GM23338 (cell line): ENCODE results near the gene ZNF224. TPM values are rescaled to one million over a fixed set of nuclear protein-coding genes. Genes with fewer than 3 reads are reported as not detected.
"Not testable (repeated sequence)": the region's sequence is repeated elsewhere in the genome, so short reads cannot be mapped to it uniquely, and the experiment has no call there.

Source experiments
- ATAC-seq: fragments of 200-7000 bp; cut with Tn5 transposase; 3 replicates; pipeline ENCODE4 v1.9.1; 2020
- DNase-seq: peaks from one replicate; pipeline ENCODE4 v3.0.0-alpha.2; 2015; ENCODE audit warnings: low spot score
- H2AFZ ChIP-seq: fragments of 200-600 bp; sonication (generic); 2 replicates; pipeline ENCODE4 v1.8.0; 2016; ENCODE audit warnings: antibody characterized with exemption, mild to moderate bottlenecking, moderate library complexity
- H3F3A ChIP-seq: fragments of 200-600 bp; sonication (generic); replicated peaks from 2 replicates; pipeline ENCODE4 v1.8.0; 2017; ENCODE audit warnings: antibody characterized with exemption, mixed run types, low read depth
- H3K27ac ChIP-seq: fragments of 200-600 bp; sonication (generic); 2 replicates; pipeline ENCODE4 v1.6.1; 2016; ENCODE audit warnings: low read depth
- H3K27me3 ChIP-seq: fragments of 200-600 bp; sonication (generic); 2 replicates; pipeline ENCODE4 v1.8.0; 2016; ENCODE audit warnings: mild to moderate bottlenecking, mixed run types, moderate library complexity; ENCODE audit not compliant: insufficient read depth
- H3K36me3 ChIP-seq: fragments of 200-600 bp; sonication (generic); 2 replicates; pipeline ENCODE4 v1.8.0; 2016; ENCODE audit warnings: mild to moderate bottlenecking; ENCODE audit not compliant: insufficient read depth
- H3K4me1 ChIP-seq: fragments of 200-600 bp; sonication (generic); 2 replicates; pipeline ENCODE4 v1.8.0; 2016; ENCODE audit warnings: mild to moderate bottlenecking, moderate library complexity; ENCODE audit not compliant: insufficient read depth
- H3K4me2 ChIP-seq: fragments of 200-600 bp; sonication (generic); 2 replicates; pipeline ENCODE4 v1.7.1; 2017; ENCODE audit warnings: mixed run types
- H3K4me3 ChIP-seq: fragments of 200-600 bp; sonication (generic); 2 replicates; pipeline ENCODE4 v1.6.1; 2016; ENCODE audit warnings: mixed run types
- H3K79me2 ChIP-seq: fragments of 200-600 bp; sonication (generic); replicated peaks from 2 replicates; pipeline ENCODE4 v1.8.0; 2017; ENCODE audit warnings: mild to moderate bottlenecking; ENCODE audit not compliant: insufficient read depth
- H3K9me2 ChIP-seq: fragments of 200-600 bp; sonication (generic); 2 replicates; pipeline ENCODE4 v1.8.0; 2017; ENCODE audit not compliant: insufficient read depth
- H4K20me1 ChIP-seq: fragments of 200-600 bp; sonication (generic); replicated peaks from 2 replicates; pipeline ENCODE4 v1.8.0; 2017; ENCODE audit warnings: mild to moderate bottlenecking; ENCODE audit not compliant: insufficient read depth
- H3K27ac Mint-ChIP-seq: 2 replicates; pipeline ENCODE4 v1.8.0; 2020; ENCODE audit warnings: inconsistent platforms, mild to moderate bottlenecking, moderate library complexity, mixed read lengths
- H3K27me3 Mint-ChIP-seq: 3 replicates; pipeline ENCODE4 v1.8.0; 2022; ENCODE audit warnings: low read depth, mild to moderate bottlenecking, moderate library complexity, mixed read lengths, inconsistent platforms; ENCODE audit not compliant: insufficient read depth, poor library complexity
- H3K36me3 Mint-ChIP-seq: 3 replicates; pipeline ENCODE4 v1.8.0; 2021; ENCODE audit warnings: low read depth, mild to moderate bottlenecking, inconsistent platforms, moderate library complexity, mixed read lengths
- H3K4me1 Mint-ChIP-seq: 3 replicates; pipeline ENCODE4 v1.8.0; 2020; ENCODE audit warnings: mild to moderate bottlenecking, inconsistent platforms, mixed read lengths
- H3K4me3 Mint-ChIP-seq: 3 replicates; pipeline ENCODE4 v1.8.0; 2021; ENCODE audit warnings: moderate library complexity, mild to moderate bottlenecking, inconsistent platforms, mixed read lengths
- H3K9me3 Mint-ChIP-seq: 3 replicates; pipeline ENCODE4 v1.8.0; 2020; ENCODE audit warnings: moderate library complexity, mild to moderate bottlenecking, inconsistent platforms, mixed read lengths
- CREB1 ChIP-seq: fragments of 250-450 bp; sonication (Bioruptor Pico); IDR thresholded peaks from 2 replicates; pipeline ENCODE4 v1.5.0; 2020; ENCODE audit warnings: low read depth, mild to moderate bottlenecking, moderate library complexity
- EZH2 ChIP-seq: fragments of 200-600 bp; sonication (generic); IDR thresholded peaks from one replicate; pipeline ENCODE4 v1.8.0; 2017; ENCODE audit warnings: antibody characterized with exemption, mild to moderate bottlenecking, low read depth; ENCODE audit not compliant: unreplicated experiment
- EZH2phosphoT487 ChIP-seq: fragments of 200-600 bp; sonication (generic); IDR thresholded peaks from one replicate; pipeline ENCODE4 v1.8.1; 2018; ENCODE audit warnings: antibody characterized with exemption; ENCODE audit not compliant: unreplicated experiment
- NANOG ChIP-seq: IDR thresholded peaks from 2 replicates; pipeline ENCODE4 v1.6.1; 2016; ENCODE audit warnings: antibody characterized with exemption, borderline replicate concordance
- POLR2AphosphoS5 ChIP-seq: IDR thresholded peaks from 2 replicates; pipeline ENCODE4 v1.6.1; 2016; ENCODE audit warnings: antibody characterized with exemption, low read depth
- STAT1 ChIP-seq: IDR thresholded peaks from one replicate; pipeline ENCODE4 v1.6.1; 2016; ENCODE audit warnings: antibody characterized with exemption; ENCODE audit not compliant: unreplicated experiment
- ZNF114 ChIP-seq: fragments of 250-450 bp; sonication (Bioruptor Pico); IDR thresholded peaks from 2 replicates; pipeline ENCODE4 v1.5.0; 2020; ENCODE audit warnings: mild to moderate bottlenecking, moderate library complexity
- ZNF331 ChIP-seq: fragments of 250-450 bp; sonication (Bioruptor Pico); IDR thresholded peaks from 2 replicates; pipeline ENCODE4 v1.5.0; 2020; ENCODE audit warnings: low read depth, mild to moderate bottlenecking, moderate library complexity
- polyA plus RNA-seq: library from polyadenylated mRNA; unstranded; fragments of >200 nt; fragmentation: Nextera tagmentation; extraction: Ambion mirVana; gene quantifications from 2 replicates; pipeline ENCODE4 v1.2.1, GENCODE V29; 2016
- total RNA-seq: library from RNA; depleted of rRNA; stranded (reverse); fragments of >200 nt; shearing (Covaris generic); gene quantifications from 2 replicates; pipeline ENCODE4 v1.2.3, GENCODE V29; 2014
- TF ChIP-seq, protein P1 (sequence below), 2 experiments: fragments of 200-600 bp in 1 of 2; sonication (generic) in 1 of 2; conservative IDR thresholded peaks; 2 replicates each; pipeline versions ENCODE4 v1.5.1 to v1.6.1; 2016 to 2017; ENCODE audit warnings: antibody characterized with exemption in 2 of 2, low read depth in 2 of 2, mild to moderate bottlenecking in 2 of 2, moderate library complexity in 1 of 2
- TF ChIP-seq, protein P2 (sequence below): fragments of 250-450 bp; sonication (Bioruptor Pico); IDR thresholded peaks from 2 replicates; pipeline ENCODE4 v1.5.0; 2020; ENCODE audit warnings: mild to moderate bottlenecking, moderate library complexity
- TF ChIP-seq, protein P3 (sequence below): IDR thresholded peaks from one replicate; pipeline ENCODE4 v1.6.1; 2018; ENCODE audit warnings: antibody characterized with exemption; ENCODE audit not compliant: unreplicated experiment

ZNF224 gene
- total and polyA plus RNA-seq, 2 experiments from 2014 or later: 9.4 to 16.5 TPM

DNA sequence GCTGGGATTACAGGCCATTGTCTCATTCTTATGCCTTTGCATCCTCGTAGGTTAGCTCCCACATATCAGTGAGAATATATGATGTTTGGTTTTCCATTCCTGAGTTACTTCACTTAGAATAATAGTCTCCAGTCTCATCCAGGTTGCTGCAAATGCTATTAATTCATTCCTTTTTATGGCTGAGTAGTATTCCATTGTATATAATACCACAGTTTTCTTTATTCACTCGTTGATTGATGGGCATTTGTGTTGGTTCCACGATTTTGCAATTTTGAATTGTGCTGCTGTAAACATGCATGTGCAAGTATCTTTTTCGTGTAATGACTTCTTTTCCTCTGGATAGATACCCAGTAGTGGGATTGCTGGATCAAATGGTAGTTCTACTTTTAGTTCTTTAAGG is 27.0 kb downstream of the ZNF224 start:
- H3K27me3 ChIP-seq, DNase-seq, H3K9me3 Mint-ChIP-seq, ATAC-seq, H3K27ac ChIP-seq, H3K27me3 Mint-ChIP-seq, H3K27ac Mint-ChIP-seq, H2AFZ ChIP-seq, H3K4me3 ChIP-seq, H3F3A ChIP-seq, H3K4me3 Mint-ChIP-seq, H4K20me1 ChIP-seq, H3K9me2 ChIP-seq, H3K4me1 ChIP-seq, H3K79me2 ChIP-seq, H3K4me2 ChIP-seq, H3K36me3 ChIP-seq, H3K4me1 Mint-ChIP-seq: not testable (repeated sequence)
- H3K36me3 Mint-ChIP-seq: peaks cover 73% of the 10 kb centered on the region

DNA sequence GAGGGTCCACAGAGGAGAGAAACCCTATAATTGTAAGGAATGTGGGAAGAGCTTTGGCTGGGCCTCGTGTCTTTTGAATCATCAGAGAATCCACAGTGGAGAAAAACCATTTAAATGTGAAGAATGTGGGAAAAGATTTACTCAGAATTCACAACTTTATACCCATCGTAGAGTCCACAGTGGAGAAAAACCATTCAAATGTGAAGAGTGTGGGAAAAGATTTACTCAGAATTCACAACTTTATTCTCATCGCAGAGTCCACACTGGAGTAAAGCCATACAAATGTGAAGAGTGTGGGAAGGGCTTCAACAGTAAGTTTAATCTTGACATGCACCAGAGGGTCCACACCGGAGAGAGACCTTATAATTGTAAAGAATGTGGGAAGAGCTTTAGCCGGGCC is 37.8 kb downstream of the ZNF224 start:
- no peak overlapping the region for H3K27ac ChIP-seq
- H3K9me2 ChIP-seq: 0 out of 2 replicates have a peak, but pooled peaks cover 2% of the 10 kb centered on the region
- H3K4me1 ChIP-seq: no peaks in the 10 kb centered on the region
- H4K20me1 ChIP-seq: peaks cover 5% of the 10 kb centered on the region; the same call in 1 of the 2 replicates
- no peaks in the 10 kb centered on the region for H3K79me2 ChIP-seq
- peaks cover 19% of the 10 kb centered on the region for H3K36me3 ChIP-seq
- no peak overlapping the region for H3K4me2 ChIP-seq
- H3K36me3 Mint-ChIP-seq: peaks cover 13% of the 10 kb centered on the region
- H3K9me3 Mint-ChIP-seq: peaks cover 18% of the 10 kb centered on the region
- no peaks in the 10 kb centered on the region for H3K27me3 ChIP-seq
- peaks cover 3% of the 10 kb centered on the region for H3K27me3 Mint-ChIP-seq
- no peak overlapping the region for H3K4me3 Mint-ChIP-seq
- H3K4me1 Mint-ChIP-seq: no peaks in the 10 kb centered on the region
- DNase-seq (no peak), ATAC-seq (no peak)
- H3K27ac Mint-ChIP-seq: no peak overlapping the region
- H2AFZ ChIP-seq: no peak overlapping the region
- H3F3A ChIP-seq: no peaks in the 10 kb centered on the region
- H3K4me3 ChIP-seq: no peak overlapping the region
- TF ChIP-seq EZH2: no peak
- TF ChIP-seq EZH2phosphoT487: no peak
- TF ChIP-seq, protein P1, sequence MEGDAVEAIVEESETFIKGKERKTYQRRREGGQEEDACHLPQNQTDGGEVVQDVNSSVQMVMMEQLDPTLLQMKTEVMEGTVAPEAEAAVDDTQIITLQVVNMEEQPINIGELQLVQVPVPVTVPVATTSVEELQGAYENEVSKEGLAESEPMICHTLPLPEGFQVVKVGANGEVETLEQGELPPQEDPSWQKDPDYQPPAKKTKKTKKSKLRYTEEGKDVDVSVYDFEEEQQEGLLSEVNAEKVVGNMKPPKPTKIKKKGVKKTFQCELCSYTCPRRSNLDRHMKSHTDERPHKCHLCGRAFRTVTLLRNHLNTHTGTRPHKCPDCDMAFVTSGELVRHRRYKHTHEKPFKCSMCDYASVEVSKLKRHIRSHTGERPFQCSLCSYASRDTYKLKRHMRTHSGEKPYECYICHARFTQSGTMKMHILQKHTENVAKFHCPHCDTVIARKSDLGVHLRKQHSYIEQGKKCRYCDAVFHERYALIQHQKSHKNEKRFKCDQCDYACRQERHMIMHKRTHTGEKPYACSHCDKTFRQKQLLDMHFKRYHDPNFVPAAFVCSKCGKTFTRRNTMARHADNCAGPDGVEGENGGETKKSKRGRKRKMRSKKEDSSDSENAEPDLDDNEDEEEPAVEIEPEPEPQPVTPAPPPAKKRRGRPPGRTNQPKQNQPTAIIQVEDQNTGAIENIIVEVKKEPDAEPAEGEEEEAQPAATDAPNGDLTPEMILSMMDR (conservative IDR thresholded peaks at IDR 0.05; ENCODE audit: low read depth in 2 of 2): no peak
- no peak for TF ChIP-seq CREB1
- no peak for TF ChIP-seq ZNF114
- no peak for TF ChIP-seq POLR2AphosphoS5
- TF ChIP-seq NANOG: no peak
- TF ChIP-seq STAT1: no peak
- TF ChIP-seq ZNF331 (CRISPR knock-in tag): no peak
- TF ChIP-seq, protein P2, sequence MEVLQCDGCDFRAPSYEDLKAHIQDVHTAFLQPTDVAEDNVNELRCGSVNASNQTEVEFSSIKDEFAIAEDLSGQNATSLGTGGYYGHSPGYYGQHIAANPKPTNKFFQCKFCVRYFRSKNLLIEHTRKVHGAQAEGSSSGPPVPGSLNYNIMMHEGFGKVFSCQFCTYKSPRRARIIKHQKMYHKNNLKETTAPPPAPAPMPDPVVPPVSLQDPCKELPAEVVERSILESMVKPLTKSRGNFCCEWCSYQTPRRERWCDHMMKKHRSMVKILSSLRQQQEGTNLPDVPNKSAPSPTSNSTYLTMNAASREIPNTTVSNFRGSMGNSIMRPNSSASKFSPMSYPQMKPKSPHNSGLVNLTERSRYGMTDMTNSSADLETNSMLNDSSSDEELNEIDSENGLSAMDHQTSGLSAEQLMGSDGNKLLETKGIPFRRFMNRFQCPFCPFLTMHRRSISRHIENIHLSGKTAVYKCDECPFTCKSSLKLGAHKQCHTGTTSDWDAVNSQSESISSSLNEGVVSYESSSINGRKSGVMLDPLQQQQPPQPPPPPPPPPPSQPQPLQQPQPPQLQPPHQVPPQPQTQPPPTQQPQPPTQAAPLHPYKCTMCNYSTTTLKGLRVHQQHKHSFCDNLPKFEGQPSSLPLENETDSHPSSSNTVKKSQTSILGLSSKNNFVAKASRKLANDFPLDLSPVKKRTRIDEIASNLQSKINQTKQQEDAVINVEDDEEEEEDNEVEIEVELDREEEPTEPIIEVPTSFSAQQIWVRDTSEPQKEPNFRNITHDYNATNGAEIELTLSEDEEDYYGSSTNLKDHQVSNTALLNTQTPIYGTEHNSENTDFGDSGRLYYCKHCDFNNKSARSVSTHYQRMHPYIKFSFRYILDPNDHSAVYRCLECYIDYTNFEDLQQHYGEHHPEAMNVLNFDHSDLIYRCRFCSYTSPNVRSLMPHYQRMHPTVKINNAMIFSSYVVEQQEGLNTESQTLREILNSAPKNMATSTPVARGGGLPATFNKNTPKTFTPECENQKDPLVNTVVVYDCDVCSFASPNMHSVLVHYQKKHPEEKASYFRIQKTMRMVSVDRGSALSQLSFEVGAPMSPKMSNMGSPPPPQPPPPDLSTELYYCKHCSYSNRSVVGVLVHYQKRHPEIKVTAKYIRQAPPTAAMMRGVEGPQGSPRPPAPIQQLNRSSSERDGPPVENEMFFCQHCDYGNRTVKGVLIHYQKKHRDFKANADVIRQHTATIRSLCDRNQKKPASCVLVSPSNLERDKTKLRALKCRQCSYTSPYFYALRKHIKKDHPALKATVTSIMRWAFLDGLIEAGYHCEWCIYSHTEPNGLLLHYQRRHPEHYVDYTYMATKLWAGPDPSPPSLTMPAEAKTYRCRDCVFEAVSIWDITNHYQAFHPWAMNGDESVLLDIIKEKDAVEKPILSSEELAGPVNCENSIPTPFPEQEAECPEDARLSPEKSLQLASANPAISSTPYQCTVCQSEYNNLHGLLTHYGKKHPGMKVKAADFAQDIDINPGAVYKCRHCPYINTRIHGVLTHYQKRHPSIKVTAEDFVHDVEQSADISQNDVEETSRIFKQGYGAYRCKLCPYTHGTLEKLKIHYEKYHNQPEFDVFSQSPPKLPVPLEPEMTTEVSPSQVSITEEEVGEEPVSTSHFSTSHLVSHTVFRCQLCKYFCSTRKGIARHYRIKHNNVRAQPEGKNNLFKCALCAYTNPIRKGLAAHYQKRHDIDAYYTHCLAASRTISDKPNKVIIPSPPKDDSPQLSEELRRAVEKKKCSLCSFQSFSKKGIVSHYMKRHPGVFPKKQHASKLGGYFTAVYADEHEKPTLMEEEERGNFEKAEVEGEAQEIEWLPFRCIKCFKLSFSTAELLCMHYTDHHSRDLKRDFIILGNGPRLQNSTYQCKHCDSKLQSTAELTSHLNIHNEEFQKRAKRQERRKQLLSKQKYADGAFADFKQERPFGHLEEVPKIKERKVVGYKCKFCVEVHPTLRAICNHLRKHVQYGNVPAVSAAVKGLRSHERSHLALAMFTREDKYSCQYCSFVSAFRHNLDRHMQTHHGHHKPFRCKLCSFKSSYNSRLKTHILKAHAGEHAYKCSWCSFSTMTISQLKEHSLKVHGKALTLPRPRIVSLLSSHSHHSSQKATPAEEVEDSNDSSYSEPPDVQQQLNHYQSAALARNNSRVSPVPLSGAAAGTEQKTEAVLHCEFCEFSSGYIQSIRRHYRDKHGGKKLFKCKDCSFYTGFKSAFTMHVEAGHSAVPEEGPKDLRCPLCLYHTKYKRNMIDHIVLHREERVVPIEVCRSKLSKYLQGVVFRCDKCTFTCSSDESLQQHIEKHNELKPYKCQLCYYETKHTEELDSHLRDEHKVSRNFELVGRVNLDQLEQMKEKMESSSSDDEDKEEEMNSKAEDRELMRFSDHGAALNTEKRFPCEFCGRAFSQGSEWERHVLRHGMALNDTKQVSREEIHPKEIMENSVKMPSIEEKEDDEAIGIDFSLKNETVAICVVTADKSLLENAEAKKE (CRISPR knock-in tag): no peak
- TF ChIP-seq, protein P3, sequence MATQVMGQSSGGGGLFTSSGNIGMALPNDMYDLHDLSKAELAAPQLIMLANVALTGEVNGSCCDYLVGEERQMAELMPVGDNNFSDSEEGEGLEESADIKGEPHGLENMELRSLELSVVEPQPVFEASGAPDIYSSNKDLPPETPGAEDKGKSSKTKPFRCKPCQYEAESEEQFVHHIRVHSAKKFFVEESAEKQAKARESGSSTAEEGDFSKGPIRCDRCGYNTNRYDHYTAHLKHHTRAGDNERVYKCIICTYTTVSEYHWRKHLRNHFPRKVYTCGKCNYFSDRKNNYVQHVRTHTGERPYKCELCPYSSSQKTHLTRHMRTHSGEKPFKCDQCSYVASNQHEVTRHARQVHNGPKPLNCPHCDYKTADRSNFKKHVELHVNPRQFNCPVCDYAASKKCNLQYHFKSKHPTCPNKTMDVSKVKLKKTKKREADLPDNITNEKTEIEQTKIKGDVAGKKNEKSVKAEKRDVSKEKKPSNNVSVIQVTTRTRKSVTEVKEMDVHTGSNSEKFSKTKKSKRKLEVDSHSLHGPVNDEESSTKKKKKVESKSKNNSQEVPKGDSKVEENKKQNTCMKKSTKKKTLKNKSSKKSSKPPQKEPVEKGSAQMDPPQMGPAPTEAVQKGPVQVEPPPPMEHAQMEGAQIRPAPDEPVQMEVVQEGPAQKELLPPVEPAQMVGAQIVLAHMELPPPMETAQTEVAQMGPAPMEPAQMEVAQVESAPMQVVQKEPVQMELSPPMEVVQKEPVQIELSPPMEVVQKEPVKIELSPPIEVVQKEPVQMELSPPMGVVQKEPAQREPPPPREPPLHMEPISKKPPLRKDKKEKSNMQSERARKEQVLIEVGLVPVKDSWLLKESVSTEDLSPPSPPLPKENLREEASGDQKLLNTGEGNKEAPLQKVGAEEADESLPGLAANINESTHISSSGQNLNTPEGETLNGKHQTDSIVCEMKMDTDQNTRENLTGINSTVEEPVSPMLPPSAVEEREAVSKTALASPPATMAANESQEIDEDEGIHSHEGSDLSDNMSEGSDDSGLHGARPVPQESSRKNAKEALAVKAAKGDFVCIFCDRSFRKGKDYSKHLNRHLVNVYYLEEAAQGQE: no peak
